ENCODE results near the gene AGAP1. TPM values are rescaled to one million over a fixed set of nuclear protein-coding genes. Genes with fewer than 3 reads are reported as not detected.

AGAP1 gene
- total RNA-seq, 1 donor from 2014 or later, result 39.0 TPM

GRCh38 chr2:235820571-235820970, 326.7 kb downstream of the AGAP1 start:
- TF ChIP-seq, protein P1, sequence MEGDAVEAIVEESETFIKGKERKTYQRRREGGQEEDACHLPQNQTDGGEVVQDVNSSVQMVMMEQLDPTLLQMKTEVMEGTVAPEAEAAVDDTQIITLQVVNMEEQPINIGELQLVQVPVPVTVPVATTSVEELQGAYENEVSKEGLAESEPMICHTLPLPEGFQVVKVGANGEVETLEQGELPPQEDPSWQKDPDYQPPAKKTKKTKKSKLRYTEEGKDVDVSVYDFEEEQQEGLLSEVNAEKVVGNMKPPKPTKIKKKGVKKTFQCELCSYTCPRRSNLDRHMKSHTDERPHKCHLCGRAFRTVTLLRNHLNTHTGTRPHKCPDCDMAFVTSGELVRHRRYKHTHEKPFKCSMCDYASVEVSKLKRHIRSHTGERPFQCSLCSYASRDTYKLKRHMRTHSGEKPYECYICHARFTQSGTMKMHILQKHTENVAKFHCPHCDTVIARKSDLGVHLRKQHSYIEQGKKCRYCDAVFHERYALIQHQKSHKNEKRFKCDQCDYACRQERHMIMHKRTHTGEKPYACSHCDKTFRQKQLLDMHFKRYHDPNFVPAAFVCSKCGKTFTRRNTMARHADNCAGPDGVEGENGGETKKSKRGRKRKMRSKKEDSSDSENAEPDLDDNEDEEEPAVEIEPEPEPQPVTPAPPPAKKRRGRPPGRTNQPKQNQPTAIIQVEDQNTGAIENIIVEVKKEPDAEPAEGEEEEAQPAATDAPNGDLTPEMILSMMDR (IDR thresholded peaks at IDR 0.05), result no peak
- H3K9me3 Mint-ChIP-seq (ENCODE audit: low read depth), result no peaks in the 10 kb centered on the region
- no peaks in the 10 kb centered on the region for H3K27me3 Mint-ChIP-seq (ENCODE audit: low read depth)
- H3K4me3 Mint-ChIP-seq (ENCODE audit: unreplicated experiment), result no peak overlapping the region
- H3K27ac Mint-ChIP-seq (ENCODE audit: unreplicated experiment), result no peak overlapping the region
- peaks cover 12% of the 10 kb centered on the region for H3K36me3 Mint-ChIP-seq (ENCODE audit: low read depth)
- peaks cover 9% of the 10 kb centered on the region for H3K4me1 Mint-ChIP-seq (ENCODE audit: low read depth)
- DNase-seq (ENCODE audit: low spot score), result no peak

DNA sequence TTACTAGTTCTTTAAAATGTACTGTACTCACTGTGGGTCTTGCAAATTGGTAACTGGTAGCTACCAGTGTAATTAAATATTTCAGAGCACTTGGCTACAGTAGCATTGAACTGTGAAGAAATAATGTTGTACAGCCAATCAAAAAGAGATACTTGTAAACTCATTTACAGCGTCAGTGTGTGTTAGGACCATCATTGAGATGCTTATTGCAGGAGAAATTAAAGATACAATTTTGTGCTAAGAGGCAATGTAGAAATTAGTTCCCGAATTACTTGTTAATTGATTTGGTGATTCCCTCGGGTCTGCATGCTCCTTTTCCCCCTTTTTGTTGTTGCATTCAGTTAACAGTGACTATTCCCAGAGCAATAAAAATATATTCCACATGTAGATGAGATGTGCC, 330.5 kb downstream of the AGAP1 start:
- Mint-ChIP-seq H3K4me3 (ENCODE audit: unreplicated experiment) (no peak overlapping the region), H3K9me3 (ENCODE audit: low read depth) (no peaks in the 10 kb centered on the region), H3K36me3 (ENCODE audit: low read depth) (peaks cover 12% of the 10 kb centered on the region), H3K27me3 (ENCODE audit: low read depth) (no peaks in the 10 kb centered on the region), H3K27ac (ENCODE audit: unreplicated experiment) (no peak overlapping the region), H3K4me1 (ENCODE audit: low read depth) (peaks cover 10% of the 10 kb centered on the region)
- no peak for DNase-seq (ENCODE audit: low spot score)
- TF ChIP-seq, protein P1 (IDR thresholded peaks at IDR 0.05), result no peak

DNA sequence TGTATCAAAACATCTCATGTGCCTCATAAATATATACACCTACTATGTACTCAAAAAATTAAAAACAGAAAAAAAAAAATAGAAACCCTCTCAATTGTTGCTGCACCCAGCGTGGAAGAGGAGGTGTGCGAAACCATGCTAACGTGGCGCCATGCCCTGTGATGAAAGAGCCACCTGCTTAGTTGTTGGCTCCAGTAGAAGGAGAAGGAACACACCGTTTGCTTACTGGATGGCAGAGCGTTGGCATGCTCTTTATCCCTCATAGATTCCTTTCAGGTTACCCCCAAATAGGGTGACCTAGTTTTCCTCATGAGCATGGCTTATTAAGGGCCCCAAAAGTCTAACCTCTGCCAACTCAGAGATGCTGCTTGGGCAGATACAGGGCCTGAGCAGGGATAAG, 332.1 kb downstream of the AGAP1 start:
- no peak overlapping the region for H3K4me3 Mint-ChIP-seq (ENCODE audit: unreplicated experiment)
- peaks cover 15% of the 10 kb centered on the region for H3K36me3 Mint-ChIP-seq (ENCODE audit: low read depth)
- H3K27me3 Mint-ChIP-seq (ENCODE audit: low read depth), result no peaks in the 10 kb centered on the region
- no peak for DNase-seq (ENCODE audit: low spot score)
- H3K27ac Mint-ChIP-seq (ENCODE audit: unreplicated experiment), result no peak overlapping the region
- peaks cover 10% of the 10 kb centered on the region for H3K4me1 Mint-ChIP-seq (ENCODE audit: low read depth)
- TF ChIP-seq, protein P1 (IDR thresholded peaks at IDR 0.05), result no peak
- H3K9me3 Mint-ChIP-seq (ENCODE audit: low read depth), result no peaks in the 10 kb centered on the region

DNA sequence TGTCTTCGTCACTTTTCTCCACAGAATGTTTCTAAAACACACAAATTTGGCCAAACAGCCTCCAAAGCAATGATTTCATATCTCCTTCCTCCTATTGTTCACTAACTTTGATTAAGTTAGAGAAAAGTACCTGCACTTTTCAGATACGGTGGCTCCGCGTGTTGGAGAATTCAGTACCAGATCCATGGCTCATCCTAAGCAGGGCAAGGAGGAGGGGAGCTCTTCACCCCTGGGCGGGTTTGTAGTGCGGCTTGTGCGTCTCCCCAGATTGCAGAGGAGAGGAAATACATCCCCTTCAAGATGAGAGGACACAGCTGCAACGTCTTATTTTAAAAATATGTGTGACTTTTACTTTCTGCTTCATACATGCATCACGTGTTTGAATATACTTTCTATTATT, 333.0 kb downstream of the AGAP1 start:
- no peaks in the 10 kb centered on the region for H3K27me3 Mint-ChIP-seq (ENCODE audit: low read depth)
- H3K27ac Mint-ChIP-seq (ENCODE audit: unreplicated experiment), result no peak overlapping the region
- H3K4me3 Mint-ChIP-seq (ENCODE audit: unreplicated experiment), result no peak overlapping the region
- DNase-seq (ENCODE audit: low spot score), result no peak
- H3K36me3 Mint-ChIP-seq (ENCODE audit: low read depth), result peaks cover 16% of the 10 kb centered on the region
- peaks cover 2% of the 10 kb centered on the region for H3K9me3 Mint-ChIP-seq (ENCODE audit: low read depth)
- H3K4me1 Mint-ChIP-seq (ENCODE audit: low read depth), result peaks cover 10% of the 10 kb centered on the region
- TF ChIP-seq, protein P1 (IDR thresholded peaks at IDR 0.05), result no peak

- peaks cover 10% of the 10 kb centered on the region for H3K4me1 Mint-ChIP-seq (ENCODE audit: low read depth)
- no peak overlapping the region for H3K27ac Mint-ChIP-seq (ENCODE audit: unreplicated experiment)
- no peak overlapping the region for H3K4me3 Mint-ChIP-seq (ENCODE audit: unreplicated experiment)
- H3K27me3 Mint-ChIP-seq (ENCODE audit: low read depth), result no peaks in the 10 kb centered on the region
- peak; percentile 71 for DNase-seq (ENCODE audit: low spot score)
- H3K9me3 Mint-ChIP-seq (ENCODE audit: low read depth), result peaks cover 2% of the 10 kb centered on the region
- TF ChIP-seq, protein P1 (IDR thresholded peaks at IDR 0.05), result no peak
- peaks cover 13% of the 10 kb centered on the region for H3K36me3 Mint-ChIP-seq (ENCODE audit: low read depth)
These were observed 333.7 kb downstream of the AGAP1 start for GRCh38 chr2:235827585-235827992.
